WTC11 (cell line): ENCODE data around the gene KRTCAP3. TPM values are rescaled to one million over a fixed set of nuclear protein-coding genes. Genes with fewer than 3 reads are reported as not detected.

Experiments
- AFF4 ChIP-seq: sonication (generic); formaldehyde crosslinking; IDR thresholded peaks from 2 replicates; pipeline ENCODE4 v1.8.1; 2023; ENCODE audit warnings: mild to moderate bottlenecking, missing genetic modification reagents, borderline replicate concordance
- ATF1 ChIP-seq: sonication (generic); formaldehyde crosslinking; IDR thresholded peaks from 2 replicates; pipeline ENCODE4 v1.8.1; 2023; ENCODE audit warnings: mild to moderate bottlenecking, moderate library complexity, missing genetic modification reagents
- CBFB ChIP-seq: sonication (generic); formaldehyde crosslinking; IDR thresholded peaks from 2 replicates; pipeline ENCODE4 v1.8.1; 2022; ENCODE audit warnings: mild to moderate bottlenecking, low read depth, missing genetic modification reagents
- CREB1 ChIP-seq: sonication (generic); formaldehyde crosslinking; IDR thresholded peaks from 2 replicates; pipeline ENCODE4 v1.8.0; 2023; ENCODE audit warnings: mild to moderate bottlenecking, missing genetic modification reagents
- ELF4 ChIP-seq: sonication (generic); formaldehyde crosslinking; IDR thresholded peaks from 2 replicates; pipeline ENCODE4 v1.8.1; 2022; ENCODE audit warnings: low read depth, mild to moderate bottlenecking, moderate library complexity, missing genetic modification reagents
- FOXK1 ChIP-seq: sonication (generic); formaldehyde crosslinking; IDR thresholded peaks from 2 replicates; pipeline ENCODE4 v1.8.0; 2022; ENCODE audit warnings: mild to moderate bottlenecking, moderate library complexity, missing genetic modification reagents
- GABPB1 ChIP-seq: sonication (generic); formaldehyde crosslinking; IDR thresholded peaks from 2 replicates; pipeline ENCODE4 v1.8.1; 2023; ENCODE audit warnings: mild to moderate bottlenecking, missing genetic modification reagents
- IRF1 ChIP-seq: sonication (generic); formaldehyde crosslinking; IDR thresholded peaks from 2 replicates; pipeline ENCODE4 v1.8.0; 2023; ENCODE audit warnings: missing genetic modification reagents
- JAZF1 ChIP-seq: fragments of 250-450 bp; sonication (Bioruptor Pico); IDR thresholded peaks from 2 replicates; pipeline ENCODE4 v1.9.0; 2021; ENCODE audit warnings: moderate library complexity, mild to moderate bottlenecking, inconsistent platforms
- MAX ChIP-seq: sonication (generic); formaldehyde crosslinking; IDR thresholded peaks from 2 replicates; pipeline ENCODE4 v1.8.0; 2022; ENCODE audit warnings: mild to moderate bottlenecking, missing genetic modification reagents
- NFE2L1 ChIP-seq: sonication (generic); formaldehyde crosslinking; IDR thresholded peaks from 2 replicates; pipeline ENCODE4 v1.8.1; 2023; ENCODE audit warnings: missing genetic modification reagents
- NR3C1 ChIP-seq: sonication (generic); formaldehyde crosslinking; conservative IDR thresholded peaks from 2 replicates; pipeline ENCODE4 v1.8.1; 2023; ENCODE audit warnings: low read depth, mild to moderate bottlenecking, missing genetic modification reagents
- PRDM15 ChIP-seq: sonication (generic); formaldehyde crosslinking; IDR thresholded peaks from 2 replicates; pipeline ENCODE4 v1.8.0; 2022; ENCODE audit warnings: missing genetic modification reagents
- PRRX2 ChIP-seq: fragments of 250-450 bp; sonication (Bioruptor Pico); IDR thresholded peaks from 2 replicates; pipeline ENCODE4 v1.8.0; 2021; ENCODE audit warnings: mild to moderate bottlenecking
- SMAD3 ChIP-seq: sonication (generic); formaldehyde crosslinking; IDR thresholded peaks from 2 replicates; pipeline ENCODE4 v1.8.0; 2022; ENCODE audit warnings: missing genetic modification reagents, mild to moderate bottlenecking, borderline replicate concordance
- STAT6 ChIP-seq: sonication (generic); formaldehyde crosslinking; conservative IDR thresholded peaks from 2 replicates; pipeline ENCODE4 v1.8.1; 2023; ENCODE audit warnings: mild to moderate bottlenecking, low read depth, missing genetic modification reagents, moderate library complexity
- USF1 ChIP-seq: sonication (generic); formaldehyde crosslinking; IDR thresholded peaks from 2 replicates; pipeline ENCODE4 v1.8.0; 2022; ENCODE audit warnings: mild to moderate bottlenecking, missing genetic modification reagents
- ZNF121 ChIP-seq: sonication (generic); formaldehyde crosslinking; IDR thresholded peaks from 2 replicates; pipeline ENCODE4 v1.8.0; 2023; ENCODE audit warnings: missing genetic modification reagents
- ZNF232 ChIP-seq: sonication (generic); formaldehyde crosslinking; IDR thresholded peaks from 2 replicates; pipeline ENCODE4 v1.8.0; 2022; ENCODE audit warnings: mild to moderate bottlenecking, missing genetic modification reagents
- ZNF263 ChIP-seq: sonication (generic); formaldehyde crosslinking; IDR thresholded peaks from 2 replicates; pipeline ENCODE4 v1.8.1; 2022; ENCODE audit warnings: low read depth, mild to moderate bottlenecking, moderate library complexity, missing genetic modification reagents
- ZNF532 ChIP-seq: fragments of 250-450 bp; sonication (Bioruptor Pico); IDR thresholded peaks from 2 replicates; pipeline ENCODE4 v1.9.0; 2021; ENCODE audit warnings: mild to moderate bottlenecking, borderline replicate concordance
- ZNF671 ChIP-seq: fragments of 250-450 bp; sonication (Bioruptor Pico); IDR thresholded peaks from 2 replicates; pipeline ENCODE4 v1.8.0; 2021; ENCODE audit warnings: mild to moderate bottlenecking
- total RNA-seq: library from RNA; stranded (reverse); gene quantifications from 3 replicates; pipeline ENCODE4 v1.2.3, GENCODE V29; 2021

KRTCAP3 gene
- total RNA-seq, 1 experiment from 2014 or later: 41.9 TPM

GRCh38 chr2:27409321-27410073, 32.7 kb upstream of the KRTCAP3 start, which contains the start of gene PPM1G (continued):
- TF ChIP-seq STAT6 (CRISPR knock-in tag) (no peak), ZNF232 (CRISPR knock-in tag) (peak; percentile 87; the same call in 1 of the 2 replicates), ATF1 (CRISPR knock-in tag) (peak; percentile 73; the same call in 1 of the 2 replicates), NFE2L1 (CRISPR knock-in tag) (no peak), CBFB (CRISPR knock-in tag) (peak; percentile 93; the same call in 1 of the 2 replicates), JAZF1 (no peak), GABPB1 (no peak; the same call in none of the 2 replicates), NR3C1 (0 out of 2 replicates have a peak, but pooled peaks have one; percentile 79), FOXK1 (CRISPR knock-in tag) (peak; percentile 89), ELF4 (CRISPR knock-in tag) (no peak), PRDM15 (CRISPR knock-in tag) (peak; percentile 42; the same call in 1 of the 2 replicates), PRRX2 (CRISPR knock-in tag) (no peak), IRF1 (CRISPR knock-in tag) (no peak), ZNF263 (no peak), CREB1 (CRISPR knock-in tag) (no peak), MAX (CRISPR knock-in tag) (peak; percentile 95), ZNF671 (no peak), AFF4 (no peak), ZNF532 (CRISPR knock-in tag) (no peak), SMAD3 (CRISPR knock-in tag) (0 out of 2 replicates have a peak, but pooled peaks have one; percentile 39), USF1 (CRISPR knock-in tag) (peak; percentile 56; the same call in 1 of the 2 replicates), ZNF121 (no peak)
